ENCODE data around the gene ZNF830. TPM values are rescaled to one million over a fixed set of nuclear protein-coding genes. Genes with fewer than 3 reads are reported as not detected.
A peak's percentile ranks its signal among the peaks of the same experiment; 100 is the strongest.
"Not testable (repeated sequence)": the region's sequence is repeated elsewhere in the genome, so short reads cannot be mapped to it uniquely, and the experiment has no call there.

The ZNF830 gene
- total RNA-seq, 1 donor from 2014 or later: 18.4 TPM

- DNase-seq: no peak
Measured at GRCh38 chr17:34993031-34993430, 31.7 kb downstream of the ZNF830 start.

- no peak for DNase-seq
Measured at GRCh38 chr17:34996422-34997285, 35.3 kb downstream of the ZNF830 start.

GRCh38 chr17:34997355-34997862, 36.1 kb downstream of the ZNF830 start:
- no peak for DNase-seq

GRCh38 chr17:34998205-34998604, 36.9 kb downstream of the ZNF830 start:
- DNase-seq: peak; percentile 28

GRCh38 chr17:34999456-34999855, 38.1 kb downstream of the ZNF830 start:
- no peak for DNase-seq

- DNase-seq: not testable (repeated sequence)
Measured at GRCh38 chr17:35000965-35001364, 39.6 kb downstream of the ZNF830 start.

GRCh38 chr17:35001549-35001948, 40.2 kb downstream of the ZNF830 start:
- DNase-seq: no peak

- no peak for DNase-seq
Measured at GRCh38 chr17:35002876-35003551, 41.7 kb downstream of the ZNF830 start.

GRCh38 chr17:35003778-35004177, 42.4 kb downstream of the ZNF830 start:
- DNase-seq: no peak

- no peak for DNase-seq
Measured at GRCh38 chr17:35006345-35006744, 45.0 kb downstream of the ZNF830 start.

GRCh38 chr17:35006961-35007360, 45.6 kb downstream of the ZNF830 start:
- DNase-seq: no peak

GRCh38 chr17:35010093-35010492, 48.8 kb downstream of the ZNF830 start:
- DNase-seq: no peak

- no peak for DNase-seq
Measured at GRCh38 chr17:35011671-35012216, 50.4 kb downstream of the ZNF830 start.

Other genes starting within 250 kb of the ZNF830 start
- gene CCT6B, start 80 bp upstream of the ZNF830 start, total RNA-seq: 2.3 TPM
- gene LIG3, start 19.0 kb downstream of the ZNF830 start, total RNA-seq: 20.6 TPM
- gene RFFL, start 102.2 kb downstream of the ZNF830 start, total RNA-seq: 7.8 TPM
- 8.6 TPM for gene RAD51D, start 158.3 kb downstream of the ZNF830 start, total RNA-seq
- not detected for gene FNDC8, start 160.1 kb downstream of the ZNF830 start, total RNA-seq
- gene NLE1, start 180.8 kb downstream of the ZNF830 start, total RNA-seq: 22.8 TPM
- 0.31 TPM for gene UNC45B, start 186.3 kb downstream of the ZNF830 start, total RNA-seq
- gene SLC35G3, start 232.9 kb downstream of the ZNF830 start, total RNA-seq: not detected

Data from occipital lobe (tissue), 2 donors.